ENCODE results near the gene TWF2. TPM values are rescaled to one million over a fixed set of nuclear protein-coding genes. Genes with fewer than 3 reads are reported as not detected.
A peak's percentile ranks its signal among the peaks of the same experiment; 100 is the strongest.

Gene TWF2
- total and polyA plus RNA-seq, 2 of the 13 experiments (the other 11 are each of a cell fraction or from before 2014, with no cell fraction given): 45.5 to 108 TPM

- TF ChIP-seq SKIL (CRISPR knock-in tag; IDR thresholded peaks at IDR 0.05; ENCODE audit: borderline replicate concordance) (peak; percentile 63), ZNF335 (CRISPR knock-in tag; IDR thresholded peaks at IDR 0.05) (no peak), MED13 (CRISPR knock-in tag; IDR thresholded peaks at IDR 0.05) (peak; percentile 58; the same call in 1 of the 2 replicates), ZNF343 (CRISPR knock-in tag; IDR thresholded peaks at IDR 0.05) (no peak), SRSF9 (IDR thresholded peaks at IDR 0.05; ENCODE audit: borderline replicate concordance, insufficient read depth, low read depth, low read length, poor library complexity, severe bottlenecking) (no peak), FOSL1 (CRISPR knock-in tag; IDR thresholded peaks at IDR 0.05; ENCODE audit: borderline replicate concordance) (no peak), ZNF12 (CRISPR knock-in tag; IDR thresholded peaks at IDR 0.05) (no peak), ZNF768 (CRISPR knock-in tag; IDR thresholded peaks at IDR 0.05) (no peak), KLF15 (CRISPR knock-in tag; IDR thresholded peaks at IDR 0.05; ENCODE audit: borderline replicate concordance) (no peak), ZBTB21 (CRISPR knock-in tag; IDR thresholded peaks at IDR 0.05) (no peak), NR0B2 (CRISPR knock-in tag; IDR thresholded peaks at IDR 0.05) (no peak; the same call in 1 of the 2 replicates), AHDC1 (CRISPR knock-in tag; IDR thresholded peaks at IDR 0.05; ENCODE audit: borderline replicate concordance) (no peak), CENPT (CRISPR knock-in tag; IDR thresholded peaks at IDR 0.05; ENCODE audit: low read depth) (no peak), ZNF552 (CRISPR knock-in tag; IDR thresholded peaks at IDR 0.05; ENCODE audit: borderline replicate concordance) (no peak), ZNF296 (CRISPR knock-in tag; conservative IDR thresholded peaks at IDR 0.05) (0 out of 2 replicates have a peak, but pooled peaks have one; percentile 60), SRF (IDR thresholded peaks at IDR 0.05; ENCODE audit: low read depth, low read length) (no peak), REPIN1 (CRISPR knock-in tag; IDR thresholded peaks at IDR 0.05; ENCODE audit: borderline replicate concordance, low read depth) (peak; percentile 54; the same call in 1 of the 2 replicates), IRF2 (CRISPR knock-in tag; IDR thresholded peaks at IDR 0.05) (no peak), HNF4A (CRISPR knock-in tag; IDR thresholded peaks at IDR 0.05) (no peak; the same call in 1 of the 2 replicates), SNAI1 (CRISPR knock-in tag; IDR thresholded peaks at IDR 0.05; ENCODE audit: borderline replicate concordance) (peak; percentile 60; the same call in 1 of the 2 replicates), CEBPB (IDR thresholded peaks at IDR 0.05; ENCODE audit: borderline replicate concordance, low read depth, low read length) (no peak), TBX2 (CRISPR knock-in tag; IDR thresholded peaks at IDR 0.05; ENCODE audit: borderline replicate concordance) (peak; percentile 72; the same call in 1 of the 2 replicates), GABPB1 (CRISPR knock-in tag; IDR thresholded peaks at IDR 0.05) (peak; percentile 77)
Measured at GRCh38 chr3:52278510-52279069, 39.6 kb upstream of the TWF2 start, which contains the start of gene WDR82 (continued).
